Activated B cell treated with CpG ODN at 0.5 μM for 24 hours (primary cell): ENCODE results near the gene FMN1. TPM values are rescaled to one million over a fixed set of nuclear protein-coding genes. Genes with fewer than 3 reads are reported as not detected.
A peak's percentile ranks its signal among the peaks of the same experiment; 100 is the strongest.

Experiments
- ATAC-seq: fragments of 200-7000 bp; cut with Tn5 transposase; one replicate; pipeline ENCODE4 v1.10.0; 2021; ENCODE audit warnings: low read depth, mild to moderate bottlenecking, moderate library complexity
- CTCF ChIA-PET: fragments of 350-600 bp; sonication (Branson Sonifier 250); formaldehyde crosslinking; loops from one replicate; lab custom pipeline; 2021; ENCODE audit warnings: antibody characterized with exemption; lab: Charles Lee
- POLR2A ChIA-PET: fragments of 350-600 bp; sonication (Branson Sonifier 250); formaldehyde crosslinking; loops from one replicate; lab custom pipeline; 2021; ENCODE audit warnings: antibody characterized with exemption; lab: Charles Lee
- DNase-seq: peaks from one replicate; pipeline ENCODE4 v3.0.0; 2022
- H3K27ac Mint-ChIP-seq: one replicate; pipeline ENCODE4 v1.8.0; 2020; ENCODE audit warnings: mixed read lengths
- H3K27me3 Mint-ChIP-seq: one replicate; pipeline ENCODE4 v1.8.0; 2021; ENCODE audit warnings: mixed read lengths
- H3K36me3 Mint-ChIP-seq: one replicate; pipeline ENCODE4 v1.8.0; 2021; ENCODE audit warnings: low read depth, mixed read lengths
- H3K4me1 Mint-ChIP-seq: one replicate; pipeline ENCODE4 v1.8.0; 2021; ENCODE audit warnings: mixed read lengths
- H3K4me3 Mint-ChIP-seq: one replicate; pipeline ENCODE4 v1.8.0; 2020; ENCODE audit warnings: mild to moderate bottlenecking, mixed read lengths
- H3K9me3 Mint-ChIP-seq: one replicate; pipeline ENCODE4 v1.8.0; 2020; ENCODE audit warnings: mixed read lengths
- intact Hi-C: fragments of 100-400 bp; cut with micrococcal nuclease; formaldehyde crosslinking; loops from one replicate; pipeline ENCODE4 v1.15.1; 2024
- total RNA-seq: library from RNA; stranded (reverse); gene quantifications from 2 replicates; pipeline ENCODE4 v1.2.3, GENCODE V29; 2022
- TF ChIP-seq, protein P1 (sequence below): fragments of 200-600 bp; IDR thresholded peaks from one replicate; pipeline ENCODE4 v1.8.0; 2022; ENCODE audit warnings: antibody characterized with exemption, mild to moderate bottlenecking

Gene FMN1
- total RNA-seq, 1 donor from 2014 or later: 0.80 TPM

DNA sequence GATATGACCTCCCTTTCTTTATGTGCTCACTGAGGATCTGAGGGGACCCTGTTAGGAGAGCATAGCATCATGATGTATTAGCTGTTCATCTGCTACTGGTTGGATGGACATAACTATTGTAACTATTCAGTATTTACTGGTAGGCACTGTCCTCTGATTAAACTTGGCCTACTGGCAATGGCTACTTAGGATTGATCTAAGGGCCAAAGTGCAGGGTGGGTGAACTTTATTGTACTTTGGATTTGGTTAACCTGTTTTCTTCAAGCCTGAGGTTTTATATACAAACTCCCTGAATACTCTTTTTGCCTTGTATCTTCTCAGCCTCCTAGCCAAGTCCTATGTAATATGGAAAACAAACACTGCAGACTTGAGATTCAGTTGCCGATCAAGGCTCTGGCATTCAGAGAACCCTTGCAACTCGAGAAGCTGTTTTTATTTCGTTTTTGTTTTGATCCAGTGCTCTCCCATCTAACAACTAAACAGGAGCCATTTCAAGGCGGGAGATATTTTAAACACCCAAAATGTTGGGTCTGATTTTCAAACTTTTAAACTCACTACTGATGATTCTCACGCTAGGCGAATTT is 461.8 kb downstream of the FMN1 start:
- TF ChIP-seq, protein P1, sequence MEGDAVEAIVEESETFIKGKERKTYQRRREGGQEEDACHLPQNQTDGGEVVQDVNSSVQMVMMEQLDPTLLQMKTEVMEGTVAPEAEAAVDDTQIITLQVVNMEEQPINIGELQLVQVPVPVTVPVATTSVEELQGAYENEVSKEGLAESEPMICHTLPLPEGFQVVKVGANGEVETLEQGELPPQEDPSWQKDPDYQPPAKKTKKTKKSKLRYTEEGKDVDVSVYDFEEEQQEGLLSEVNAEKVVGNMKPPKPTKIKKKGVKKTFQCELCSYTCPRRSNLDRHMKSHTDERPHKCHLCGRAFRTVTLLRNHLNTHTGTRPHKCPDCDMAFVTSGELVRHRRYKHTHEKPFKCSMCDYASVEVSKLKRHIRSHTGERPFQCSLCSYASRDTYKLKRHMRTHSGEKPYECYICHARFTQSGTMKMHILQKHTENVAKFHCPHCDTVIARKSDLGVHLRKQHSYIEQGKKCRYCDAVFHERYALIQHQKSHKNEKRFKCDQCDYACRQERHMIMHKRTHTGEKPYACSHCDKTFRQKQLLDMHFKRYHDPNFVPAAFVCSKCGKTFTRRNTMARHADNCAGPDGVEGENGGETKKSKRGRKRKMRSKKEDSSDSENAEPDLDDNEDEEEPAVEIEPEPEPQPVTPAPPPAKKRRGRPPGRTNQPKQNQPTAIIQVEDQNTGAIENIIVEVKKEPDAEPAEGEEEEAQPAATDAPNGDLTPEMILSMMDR: no peak
- no peak for ATAC-seq

DNA sequence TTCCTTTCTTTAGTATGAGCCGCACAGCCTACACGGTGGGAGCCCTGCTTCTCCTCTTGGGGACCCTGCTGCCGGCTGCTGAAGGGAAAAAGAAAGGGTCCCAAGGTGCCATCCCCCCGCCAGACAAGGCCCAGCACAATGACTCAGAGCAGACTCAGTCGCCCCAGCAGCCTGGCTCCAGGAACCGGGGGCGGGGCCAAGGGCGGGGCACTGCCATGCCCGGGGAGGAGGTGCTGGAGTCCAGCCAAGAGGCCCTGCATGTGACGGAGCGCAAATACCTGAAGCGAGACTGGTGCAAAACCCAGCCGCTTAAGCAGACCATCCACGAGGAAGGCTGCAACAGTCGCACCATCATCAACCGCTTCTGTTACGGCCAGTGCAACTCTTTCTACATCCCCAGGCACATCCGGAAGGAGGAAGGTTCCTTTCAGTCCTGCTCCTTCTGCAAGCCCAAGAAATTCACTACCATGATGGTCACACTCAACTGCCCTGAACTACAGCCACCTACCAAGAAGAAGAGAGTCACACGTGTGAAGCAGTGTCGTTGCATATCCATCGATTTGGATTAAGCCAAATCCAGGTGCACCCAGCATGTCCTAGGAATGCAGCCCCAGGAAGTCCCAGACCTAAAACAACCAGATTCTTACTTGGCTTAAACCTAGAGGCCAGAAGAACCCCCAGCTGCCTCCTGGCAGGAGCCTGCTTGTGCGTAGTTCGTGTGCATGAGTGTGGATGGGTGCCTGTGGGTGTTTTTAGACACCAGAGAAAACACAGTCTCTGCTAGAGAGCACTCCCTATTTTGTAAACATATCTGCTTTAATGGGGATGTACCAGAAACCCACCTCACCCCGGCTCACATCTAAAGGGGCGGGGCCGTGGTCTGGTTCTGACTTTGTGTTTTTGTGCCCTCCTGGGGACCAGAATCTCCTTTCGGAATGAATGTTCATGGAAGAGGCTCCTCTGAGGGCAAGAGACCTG is 463.5 kb downstream of the FMN1 start:
- peak; percentile 54 for ATAC-seq
- H3K27ac Mint-ChIP-seq: no peak overlapping the region
- TF ChIP-seq, protein P1: no peak
- no peaks in the 10 kb centered on the region for H3K4me1 Mint-ChIP-seq
- CTCF ChIA-PET: no interaction called here
- peaks cover 24% of the 10 kb centered on the region for H3K27me3 Mint-ChIP-seq
- peaks cover 5% of the 10 kb centered on the region for H3K9me3 Mint-ChIP-seq
- no peaks in the 10 kb centered on the region for H3K36me3 Mint-ChIP-seq
- no peak for DNase-seq
- intact Hi-C loops: no loop called here
- POLR2A ChIA-PET: no interaction called here
- peak overlapping the region; percentile 17 for H3K4me3 Mint-ChIP-seq

More for the DNA sequence above, 461.8 kb downstream of the FMN1 start:
- Mint-ChIP-seq H3K27ac (no peak overlapping the region), H3K36me3 (no peaks in the 10 kb centered on the region), H3K4me3 (no peak overlapping the region), H3K9me3 (no peaks in the 10 kb centered on the region), H3K27me3 (peaks cover 28% of the 10 kb centered on the region), H3K4me1 (no peaks in the 10 kb centered on the region)
- ChIA-PET CTCF (no interaction called here), POLR2A (no interaction called here)
- intact Hi-C loops: no loop called here
- DNase-seq: no peak

DNA sequence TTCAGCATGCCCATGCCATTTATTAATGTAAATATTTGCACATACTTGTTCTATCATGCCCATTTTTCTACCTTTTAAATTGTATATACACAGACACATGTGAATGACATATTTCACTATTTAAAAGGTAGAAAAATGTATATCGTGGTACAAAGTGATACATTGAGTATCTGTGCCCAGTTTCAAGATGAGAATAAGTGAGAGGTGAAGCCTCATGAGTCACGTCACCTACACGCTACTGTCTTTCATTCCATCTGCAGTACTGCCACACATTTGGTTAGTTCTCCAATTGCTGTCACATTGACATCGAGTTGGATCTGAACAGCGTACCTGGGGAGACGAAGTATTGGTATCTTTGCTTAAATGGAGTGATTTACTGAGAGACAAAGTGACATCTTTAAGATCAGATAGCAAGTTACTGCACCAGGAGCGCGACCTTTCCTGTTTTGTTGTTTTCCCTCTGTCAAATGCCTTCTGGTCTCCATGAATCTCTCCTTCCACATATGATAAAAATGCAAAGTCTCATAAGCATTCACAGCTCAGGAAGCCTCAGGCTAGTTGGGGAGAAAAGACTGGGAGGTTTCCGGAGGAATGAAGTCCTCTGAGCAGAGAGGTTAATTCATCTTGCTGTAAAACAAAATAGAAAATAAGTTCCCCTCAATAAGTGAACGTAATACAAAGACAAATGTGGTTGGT is 464.7 kb downstream of the FMN1 start:
- no peak overlapping the region for H3K4me3 Mint-ChIP-seq
- TF ChIP-seq, protein P1: no peak
- intact Hi-C loops: no loop called here
- H3K27me3 Mint-ChIP-seq: peaks cover 20% of the 10 kb centered on the region
- POLR2A ChIA-PET: no interaction called here
- H3K9me3 Mint-ChIP-seq: peaks cover 5% of the 10 kb centered on the region
- ATAC-seq (no peak), DNase-seq (no peak)
- no peak overlapping the region for H3K27ac Mint-ChIP-seq
- H3K4me1 Mint-ChIP-seq: no peaks in the 10 kb centered on the region
- no peaks in the 10 kb centered on the region for H3K36me3 Mint-ChIP-seq
- CTCF ChIA-PET: no interaction called here

DNA sequence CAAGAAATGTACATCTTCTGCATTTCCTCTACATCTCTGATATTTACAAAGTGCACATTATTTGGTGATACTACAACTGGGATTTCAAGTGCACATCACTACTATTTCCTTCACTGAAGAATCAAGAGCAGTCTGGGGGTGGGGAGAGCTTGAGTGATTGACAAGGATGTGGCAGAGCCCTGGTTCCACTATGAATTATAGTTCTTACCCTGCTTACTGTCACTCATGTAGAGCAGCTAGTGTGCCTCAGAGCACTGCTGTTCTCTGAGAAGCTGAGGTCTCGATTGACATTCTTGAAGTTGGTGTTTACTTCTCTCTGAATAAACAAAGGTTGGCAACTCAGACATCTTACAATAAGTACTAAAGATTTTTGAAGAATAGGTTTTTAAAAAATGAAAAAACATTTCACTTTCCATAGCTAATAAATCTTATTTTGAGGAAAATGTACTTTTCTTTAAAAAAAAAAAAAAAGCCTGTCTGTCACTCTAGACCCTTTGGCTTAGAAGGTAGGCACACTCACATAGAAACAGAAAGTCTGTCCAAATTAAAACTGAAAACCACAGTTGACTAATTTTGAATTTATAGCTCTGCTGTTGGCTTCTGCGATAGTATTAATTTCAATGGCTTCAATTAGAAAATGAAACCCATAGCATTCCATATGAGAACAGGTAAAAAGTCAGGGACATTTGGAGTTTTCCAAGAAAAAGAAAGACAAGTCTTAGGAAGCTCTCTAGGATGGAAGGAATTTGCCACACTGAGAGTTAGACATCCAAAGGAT is 471.2 kb downstream of the FMN1 start:
- no peak overlapping the region for H3K27ac Mint-ChIP-seq
- H3K36me3 Mint-ChIP-seq: no peaks in the 10 kb centered on the region
- DNase-seq: no peak
- TF ChIP-seq, protein P1: no peak
- peaks cover 18% of the 10 kb centered on the region for H3K4me1 Mint-ChIP-seq
- CTCF ChIA-PET: no interaction called here
- H3K9me3 Mint-ChIP-seq: peaks cover 5% of the 10 kb centered on the region
- ATAC-seq: peak; percentile 40
- intact Hi-C loops: no loop called here
- POLR2A ChIA-PET: no interaction called here
- H3K27me3 Mint-ChIP-seq: peaks cover 29% of the 10 kb centered on the region
- no peak overlapping the region for H3K4me3 Mint-ChIP-seq
